ENCODE results near the gene ERVK3-1.
A peak's percentile ranks its signal among the peaks of the same experiment; 100 is the strongest.
"Not testable (repeated sequence)": the region's sequence is repeated elsewhere in the genome, so short reads cannot be mapped to it uniquely, and the experiment has no call there.

The ERVK3-1 gene

GRCh38 chr19:58300620-58301019 is 4.6 kb upstream of the ERVK3-1 start:
- no peak for TF ChIP-seq CTCF (IDR thresholded peaks at IDR 0.05; ENCODE audit: low read depth, low read length, missing control alignments)
- DNase-seq (ENCODE audit: extremely low read depth, low read depth) = no peak
- no peak overlapping the region for H3K4me3 ChIP-seq (replicated peaks; ENCODE audit: low read depth, low read length)

DNA sequence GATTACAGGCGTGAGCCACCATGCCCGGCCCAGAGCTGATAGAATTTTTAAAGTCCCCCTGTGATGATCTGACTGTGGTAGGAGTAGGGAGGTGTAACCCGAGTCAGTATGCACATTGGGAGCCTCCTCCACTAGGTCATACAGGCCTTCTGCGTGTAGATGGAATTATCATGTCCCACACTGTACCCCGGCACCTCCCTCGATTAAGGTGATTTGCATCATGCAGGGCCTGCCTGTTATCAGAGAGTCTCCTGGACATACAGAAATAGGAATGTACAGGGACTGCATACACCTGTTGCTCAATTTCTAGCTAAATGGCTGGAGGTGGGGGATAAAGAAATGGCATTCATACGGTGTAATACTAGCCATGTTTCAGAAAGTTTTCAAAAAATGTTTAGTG is 922 bp upstream of the ERVK3-1 start:
- no peak for TF ChIP-seq CTCF (IDR thresholded peaks at IDR 0.05; ENCODE audit: low read depth, low read length, missing control alignments)
- H3K4me3 ChIP-seq (replicated peaks; ENCODE audit: low read depth, low read length) = no peak overlapping the region
- no peak for DNase-seq (ENCODE audit: extremely low read depth, low read depth)

DNA sequence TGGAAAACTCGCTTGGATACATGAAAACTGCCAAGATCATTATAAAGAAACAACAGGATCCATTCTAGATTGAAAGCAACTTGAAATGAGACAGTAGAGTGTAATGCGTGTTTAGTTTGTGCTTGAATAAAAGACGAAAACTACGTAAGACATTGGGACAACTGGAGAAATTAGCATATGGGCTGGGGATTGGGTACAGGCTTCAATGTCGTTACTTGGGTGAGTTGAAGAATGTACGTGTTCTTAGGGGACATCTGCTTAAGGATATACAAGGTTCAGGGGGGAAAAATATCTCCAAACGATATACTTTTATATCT is 471 bp upstream of the ERVK3-1 start:
- peak; percentile 22 for DNase-seq (ENCODE audit: extremely low read depth, low read depth)
- peak overlapping the region; percentile 64 for H3K4me3 ChIP-seq (replicated peaks; ENCODE audit: low read depth, low read length)

GRCh38 chr19:58305932-58306323 is 751 bp downstream of the ERVK3-1 start:
- TF ChIP-seq CTCF (IDR thresholded peaks at IDR 0.05; ENCODE audit: low read depth, low read length, missing control alignments) = no peak
- H3K4me3 ChIP-seq (replicated peaks; ENCODE audit: low read depth, low read length) = peak overlapping the region; percentile 64
- DNase-seq (ENCODE audit: extremely low read depth, low read depth) = no peak

More for the DNA sequence above, 471 bp upstream of the ERVK3-1 start:
- no peak for TF ChIP-seq CTCF (IDR thresholded peaks at IDR 0.05; ENCODE audit: low read depth, low read length, missing control alignments)

- H3K4me3 ChIP-seq (replicated peaks; ENCODE audit: low read depth, low read length) = no peak overlapping the region
- no peak for TF ChIP-seq CTCF (IDR thresholded peaks at IDR 0.05; ENCODE audit: low read depth, low read length, missing control alignments)
These were observed 2.6 kb downstream of the ERVK3-1 start for GRCh38 chr19:58307736-58308135.

GRCh38 chr19:58310685-58311084 is 5.5 kb downstream of the ERVK3-1 start:
- H3K4me3 ChIP-seq (replicated peaks; ENCODE audit: low read depth, low read length); DNase-seq (ENCODE audit: extremely low read depth, low read depth): not testable (repeated sequence)

More at GRCh38 chr19:58307736-58308135, 2.6 kb downstream of the ERVK3-1 start:
- no peak for DNase-seq (ENCODE audit: extremely low read depth, low read depth)

GRCh38 chr19:58311345-58311865 is 6.2 kb downstream of the ERVK3-1 start:
- no peak for TF ChIP-seq CTCF (IDR thresholded peaks at IDR 0.05; ENCODE audit: low read depth, low read length, missing control alignments)
- no peak for DNase-seq (ENCODE audit: extremely low read depth, low read depth)
- no peak overlapping the region for H3K4me3 ChIP-seq (replicated peaks; ENCODE audit: low read depth, low read length)
